ENCODE data around the gene TRIM38.

GRCh38 chr6:25930532-25931410 lies 31.8 kb upstream of the TRIM38 start, which contains the start of gene SLC17A2:
- TF ChIP-seq CTCF (conservative IDR thresholded peaks at IDR 0.05; ENCODE audit: low read length), result no peak
- TF ChIP-seq EZH2phosphoT487 (IDR thresholded peaks at IDR 0.05; ENCODE audit: borderline replicate concordance), result no peak

Data from Loucy (cell line).